GM12891 (cell line): ENCODE results near the gene REM2.

Experiments
- DNase-seq: peaks from one replicate; pipeline ENCODE4 v3.0.0; 2011; ENCODE audit warnings: low spot score; ENCODE audit not compliant: insufficient read length
- FAIRE-seq: peaks from 2 replicates; lab custom pipeline; 2011; peaks lifted over from hg19 to GRCh38; lab: Jason Lieb, UNC
- PAX5 ChIP-seq: IDR thresholded peaks from 2 replicates; pipeline ENCODE4 v1.6.1; 2011; ENCODE audit warnings: low read length, moderate library complexity, mild to moderate bottlenecking; ENCODE audit not compliant: insufficient read depth, severe bottlenecking
- POLR2A ChIP-seq: IDR thresholded peaks from 2 replicates; pipeline ENCODE4 v1.6.1; 2011; ENCODE audit warnings: low read depth, low read length, control low read depth
- POLR2AphosphoS5 ChIP-seq: IDR thresholded peaks from 2 replicates; pipeline ENCODE4 v1.6.1; 2011; ENCODE audit warnings: low read depth, low read length, control low read depth
- POU2F2 ChIP-seq: IDR thresholded peaks from 2 replicates; pipeline ENCODE4 v1.6.1; 2011; ENCODE audit warnings: low read depth, mild to moderate bottlenecking, control low read depth, low read length, moderate library complexity
- SPI1 ChIP-seq: IDR thresholded peaks from 2 replicates; pipeline ENCODE4 v1.6.1; 2011; ENCODE audit warnings: low read depth, low read length, control low read depth
- TAF1 ChIP-seq: IDR thresholded peaks from 2 replicates; pipeline ENCODE4 v1.6.1; 2011; ENCODE audit warnings: low read depth, low read length, control low read depth

Gene REM2

DNA sequence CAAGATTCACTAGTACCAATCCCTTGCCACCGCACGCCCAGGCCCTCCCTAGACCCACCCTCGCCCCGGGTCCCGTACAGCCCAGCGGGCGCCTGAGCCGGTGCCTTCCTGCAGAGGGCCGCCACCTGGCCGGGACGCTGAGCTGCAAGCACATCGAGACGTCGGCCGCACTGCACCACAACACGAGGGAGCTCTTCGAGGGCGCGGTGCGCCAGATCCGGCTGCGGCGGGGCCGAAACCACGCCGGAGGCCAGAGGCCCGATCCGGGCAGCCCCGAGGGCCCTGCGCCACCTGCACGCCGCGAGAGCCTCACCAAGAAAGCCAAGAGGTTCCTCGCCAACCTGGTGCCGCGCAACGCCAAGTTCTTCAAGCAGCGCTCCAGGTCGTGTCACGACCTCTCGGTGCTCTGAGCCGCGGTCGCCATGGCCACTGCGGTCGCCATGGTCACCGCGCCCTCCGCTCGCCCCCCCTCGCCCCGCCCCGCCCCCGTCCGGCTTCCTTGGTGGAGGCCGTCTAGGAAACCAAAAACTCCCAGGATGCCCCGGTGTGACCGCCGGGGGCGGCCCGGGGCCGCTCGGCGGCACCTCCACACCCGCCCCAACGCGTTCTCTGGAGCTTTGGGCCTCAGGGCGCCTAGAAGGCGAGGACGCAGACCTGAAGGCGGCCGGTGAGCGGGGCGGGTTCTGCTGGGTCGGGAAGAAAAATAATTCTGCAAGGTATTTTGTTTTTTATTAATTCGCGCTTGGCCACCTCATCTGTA is 3.7 kb downstream of the REM2 start:
- FAIRE-seq (peak; percentile 77), DNase-seq (peak; percentile 74)
- peak; percentile 12; the same call in 1 of the 2 replicates for TF ChIP-seq POLR2AphosphoS5
- TF ChIP-seq TAF1, result 0 out of 2 replicates have a peak, but pooled peaks have one; percentile 15
- TF ChIP-seq POLR2A, result no peak

DNA sequence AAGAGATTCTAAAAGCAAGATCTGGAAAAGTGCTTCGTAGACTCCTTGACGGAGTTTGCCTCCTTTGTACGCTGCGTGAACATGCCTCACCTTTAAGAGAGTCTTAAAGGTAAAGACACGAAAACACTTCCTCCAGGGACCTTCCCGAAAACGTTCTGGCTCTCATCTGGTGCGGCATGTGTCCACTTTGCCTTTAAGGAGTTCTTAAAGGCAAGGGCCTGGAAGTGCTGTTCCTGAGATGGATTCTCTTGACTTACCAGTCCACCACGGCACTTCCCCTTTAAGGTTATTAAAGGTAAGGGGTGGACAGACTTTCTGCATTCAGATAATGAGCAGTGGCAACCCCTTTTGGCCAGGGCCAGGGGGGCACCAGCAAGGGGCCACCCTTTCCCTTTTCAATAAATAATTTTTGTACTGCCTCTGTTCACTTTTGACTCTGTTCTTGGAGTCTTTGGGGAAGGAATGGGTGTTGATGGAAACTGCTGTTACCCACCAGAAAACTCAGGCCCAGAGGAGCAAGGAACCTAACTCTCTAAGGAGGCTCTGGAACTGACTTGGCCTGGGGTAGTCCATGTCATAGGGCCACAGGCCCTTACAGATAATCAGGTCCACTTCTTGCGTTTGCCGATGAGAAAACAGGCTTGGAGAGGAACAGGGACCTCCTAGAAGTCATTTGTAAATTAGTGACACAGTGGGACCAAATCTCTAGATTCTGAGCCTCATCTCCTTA is 4.4 kb downstream of the REM2 start:
- FAIRE-seq (peak; percentile 68), DNase-seq (no peak)
- TF ChIP-seq SPI1, result peak; percentile 89
- TF ChIP-seq POLR2AphosphoS5, result peak; percentile 23; the same call in 1 of the 2 replicates
- peak; percentile 49; the same call in 1 of the 2 replicates for TF ChIP-seq POLR2A
- TF ChIP-seq POU2F2, result no peak

DNA sequence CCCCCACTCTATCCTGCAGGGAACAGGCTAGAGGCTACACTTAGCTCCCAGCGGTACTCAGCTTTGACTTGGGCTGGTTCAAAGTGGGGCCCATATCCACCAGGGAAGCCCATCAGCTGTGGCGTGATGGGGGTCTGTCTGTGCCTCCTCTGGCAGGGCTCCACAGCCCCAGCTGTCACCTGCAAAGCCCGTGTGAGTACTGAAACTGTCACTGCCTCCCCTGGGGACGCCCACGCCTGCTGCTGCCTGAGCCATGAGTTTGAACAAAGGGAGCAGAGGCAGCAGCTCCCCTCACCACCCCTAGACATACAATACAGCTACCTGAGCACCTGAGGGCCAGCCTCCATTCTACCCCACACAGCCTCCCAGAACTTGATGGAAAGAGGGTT is 5.0 kb downstream of the REM2 start:
- DNase-seq, result no peak
- peak; percentile 88 for FAIRE-seq
- no peak for TF ChIP-seq PAX5
- peak; percentile 68; the same call in 1 of the 2 replicates for TF ChIP-seq POLR2AphosphoS5
- peak; percentile 65; the same call in 1 of the 2 replicates for TF ChIP-seq POU2F2
- TF ChIP-seq TAF1, result peak; percentile 79
- TF ChIP-seq POLR2A, result peak; percentile 65
- no peak for TF ChIP-seq SPI1

DNA sequence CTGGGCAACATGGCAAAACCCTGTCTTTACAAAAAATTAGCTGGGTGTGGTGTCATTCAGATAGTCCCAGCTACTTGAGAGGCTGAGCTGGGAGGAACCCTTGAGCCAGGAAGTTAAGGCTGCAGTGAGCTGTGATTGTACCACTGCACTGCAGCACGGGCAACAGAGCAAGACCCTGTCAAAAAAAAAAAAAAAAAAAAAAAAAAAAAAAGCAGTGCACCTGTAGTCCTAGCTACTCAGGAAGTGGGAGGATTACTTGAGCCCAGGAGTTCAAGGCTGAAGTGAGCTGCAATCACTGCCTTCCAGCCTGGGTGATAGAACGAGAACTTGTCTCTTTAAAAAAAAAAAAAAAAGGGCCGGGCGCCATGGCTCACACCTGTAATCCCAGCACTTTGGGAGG is 5.6 kb downstream of the REM2 start:
- TF ChIP-seq POLR2AphosphoS5, result no peak
- no peak for TF ChIP-seq POU2F2
- TF ChIP-seq TAF1, result no peak
- DNase-seq, result no peak
- FAIRE-seq, result no peak

DNA sequence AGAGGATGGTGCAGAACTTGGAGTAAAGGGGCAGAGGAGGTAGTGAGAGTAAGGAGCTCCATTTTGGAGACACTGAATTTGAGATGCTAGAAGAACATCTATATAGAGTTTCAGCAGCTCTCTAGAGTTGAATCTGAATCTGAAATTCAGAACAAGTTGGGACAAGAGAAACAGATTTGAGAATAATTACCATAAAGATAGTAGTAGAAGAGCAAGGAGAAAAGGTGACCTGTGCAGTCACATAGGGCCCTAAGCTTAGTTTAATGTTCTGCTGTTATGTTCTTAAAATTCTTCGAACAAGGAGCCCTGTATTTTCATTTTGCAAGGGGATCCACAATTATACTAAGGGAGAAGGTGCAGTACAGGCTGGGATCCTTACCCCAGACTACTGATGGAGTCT is 7.4 kb downstream of the REM2 start:
- FAIRE-seq (no peak), DNase-seq (no peak)
- no peak for TF ChIP-seq TAF1

DNA sequence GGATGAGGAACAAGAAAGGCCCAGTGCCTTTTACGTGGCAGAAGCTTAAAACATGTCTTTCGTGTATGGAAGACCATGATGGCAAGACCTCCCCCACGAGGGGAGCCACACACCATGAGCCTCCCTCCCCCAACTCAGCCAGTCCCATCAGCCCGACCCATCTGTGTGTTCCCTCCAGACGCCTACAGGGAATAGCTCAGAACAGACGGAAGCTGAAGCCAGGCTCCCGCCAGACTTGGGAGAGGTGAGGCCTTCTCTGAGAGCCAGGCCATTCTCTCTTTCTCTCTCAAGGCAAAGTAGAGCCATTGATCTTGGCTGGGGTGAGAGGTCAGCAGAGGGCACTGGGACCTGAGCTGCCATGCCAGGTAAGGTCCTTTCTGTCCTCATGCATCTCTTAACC is 9.5 kb downstream of the REM2 start:
- FAIRE-seq (no peak), DNase-seq (no peak)
- TF ChIP-seq POLR2A (no peak), PAX5 (no peak), POU2F2 (no peak), SPI1 (no peak), TAF1 (no peak), POLR2AphosphoS5 (no peak)

DNA sequence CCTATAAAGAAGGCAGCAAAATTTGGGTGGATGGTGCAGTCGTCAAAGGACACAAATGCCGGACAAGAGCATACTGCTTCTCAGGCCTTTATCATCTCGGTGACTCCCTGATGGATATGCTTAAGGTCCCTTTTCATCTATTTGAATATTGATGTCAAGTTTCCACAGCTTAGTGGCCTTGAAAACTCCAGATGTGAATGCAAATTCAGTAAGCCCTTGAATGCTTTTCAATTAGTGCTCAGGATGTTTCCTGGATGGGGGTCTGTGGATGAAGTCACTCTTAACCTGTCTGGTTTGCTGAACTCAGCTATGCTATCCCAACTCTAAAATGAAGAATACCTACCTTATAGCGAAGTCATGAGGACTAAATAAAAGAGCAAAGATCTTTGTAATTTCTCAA is 10.7 kb downstream of the REM2 start:
- DNase-seq (no peak), FAIRE-seq (no peak)
- no peak for TF ChIP-seq PAX5
- no peak for TF ChIP-seq POLR2A
- no peak for TF ChIP-seq POLR2AphosphoS5
- no peak for TF ChIP-seq POU2F2

DNA sequence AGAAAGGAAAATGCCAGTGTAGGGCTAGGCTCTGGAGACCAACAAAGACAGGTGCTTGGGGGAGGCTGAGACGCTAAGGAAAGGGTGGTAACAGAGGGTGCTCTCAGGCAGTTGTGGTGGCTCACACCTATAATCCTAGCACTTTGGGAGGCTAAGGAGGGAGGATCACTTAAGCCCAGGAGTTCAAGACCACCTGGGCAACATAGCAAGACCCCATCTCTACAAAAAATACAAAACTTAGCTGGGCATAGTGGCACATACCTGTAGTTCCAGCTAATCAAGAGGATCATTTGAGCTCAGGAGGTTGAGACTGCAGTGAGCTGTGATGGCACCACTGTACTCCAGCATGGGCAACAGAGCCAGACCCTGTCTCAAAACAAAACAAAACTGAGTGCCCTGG is 12.4 kb downstream of the REM2 start:
- no peak for FAIRE-seq
- no peak for DNase-seq
- no peak for TF ChIP-seq SPI1
- TF ChIP-seq POLR2AphosphoS5, result no peak
- TF ChIP-seq PAX5, result no peak
- no peak for TF ChIP-seq POLR2A
- TF ChIP-seq POU2F2, result no peak
- no peak for TF ChIP-seq TAF1

DNA sequence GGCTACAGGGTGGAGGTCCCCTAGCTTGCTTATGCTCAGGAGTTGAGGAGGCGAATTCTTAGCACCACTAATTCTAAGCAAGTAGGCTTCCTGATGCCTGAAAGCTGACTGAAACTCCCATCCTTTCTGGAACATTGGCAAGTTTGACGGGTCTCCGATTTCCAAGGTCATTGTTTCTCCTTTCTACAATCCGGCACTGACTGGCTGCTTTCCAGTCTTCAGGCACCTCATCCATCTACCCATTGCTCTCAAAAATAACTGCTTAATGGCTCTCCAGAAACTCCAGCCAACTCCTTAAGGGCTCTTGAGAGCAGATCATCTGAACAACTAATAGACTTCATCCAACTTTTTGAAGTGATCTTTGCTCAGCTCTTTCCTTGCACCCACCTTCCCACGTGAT is 13.3 kb downstream of the REM2 start:
- no peak for FAIRE-seq
- DNase-seq, result no peak
- TF ChIP-seq PAX5 (no peak), SPI1 (no peak), TAF1 (no peak), POLR2A (no peak), POLR2AphosphoS5 (no peak), POU2F2 (no peak)

DNA sequence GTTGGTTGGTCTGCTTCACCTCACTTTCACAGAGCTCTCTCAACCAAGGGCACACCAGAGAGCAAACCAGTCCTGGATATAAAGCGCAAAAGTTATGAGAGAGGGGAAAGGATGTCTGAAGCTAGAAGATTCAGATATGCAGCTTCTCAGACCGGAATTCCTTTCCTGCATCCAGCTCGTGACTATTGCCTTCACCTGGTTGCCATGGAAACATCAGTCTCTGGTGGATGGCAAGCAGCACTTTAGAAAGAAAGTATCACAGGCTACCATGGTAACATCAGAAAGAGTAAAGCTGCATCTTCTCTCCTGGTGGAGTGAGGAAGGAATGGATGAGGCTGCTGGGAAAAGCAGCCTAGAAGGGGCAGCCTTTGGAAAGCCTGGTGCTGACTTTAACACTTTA is 13.7 kb downstream of the REM2 start:
- DNase-seq, result no peak
- TF ChIP-seq SPI1 (no peak), TAF1 (no peak), POLR2A (no peak), POLR2AphosphoS5 (no peak), POU2F2 (no peak), PAX5 (no peak)
- FAIRE-seq, result no peak
